Stimulated activated CD4-positive, alpha-beta T cell treated with anti-CD3 and anti-CD28 coated beads, TNF-alpha, amount 100 ng/mL, for 48 hours (primary cell): Measurements from ENCODE around the gene DCC.
"Not testable (repeated sequence)": the region's sequence is repeated elsewhere in the genome, so short reads cannot be mapped to it uniquely, and the experiment has no call there.

Experiments used
- DNase-seq, 3 donors: peaks; one replicate each; pipeline ENCODE4 v3.0.0-alpha.2; 2020; ENCODE audit warnings: low read depth in 3 of 3

Gene DCC

DNA sequence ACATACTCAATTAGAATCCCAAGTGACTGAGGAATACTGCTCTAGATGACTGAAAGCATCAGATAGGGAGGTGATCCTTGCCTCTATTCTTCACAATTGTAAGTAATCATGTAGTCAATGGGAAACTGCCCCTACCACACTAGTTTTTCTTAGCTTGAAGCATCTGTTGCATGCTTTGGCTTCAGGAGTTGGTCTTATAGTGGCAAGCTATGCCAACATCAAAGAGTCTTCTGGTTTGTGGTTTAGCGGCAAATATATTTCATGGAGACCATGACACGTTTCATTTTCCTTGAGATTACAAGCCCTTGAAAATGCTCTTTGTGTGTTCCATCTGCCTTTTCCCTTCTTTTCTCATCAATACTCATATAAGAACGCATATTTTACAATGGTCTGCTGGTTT is 12.9 kb downstream of the DCC start:
- no peak for DNase-seq

DNA sequence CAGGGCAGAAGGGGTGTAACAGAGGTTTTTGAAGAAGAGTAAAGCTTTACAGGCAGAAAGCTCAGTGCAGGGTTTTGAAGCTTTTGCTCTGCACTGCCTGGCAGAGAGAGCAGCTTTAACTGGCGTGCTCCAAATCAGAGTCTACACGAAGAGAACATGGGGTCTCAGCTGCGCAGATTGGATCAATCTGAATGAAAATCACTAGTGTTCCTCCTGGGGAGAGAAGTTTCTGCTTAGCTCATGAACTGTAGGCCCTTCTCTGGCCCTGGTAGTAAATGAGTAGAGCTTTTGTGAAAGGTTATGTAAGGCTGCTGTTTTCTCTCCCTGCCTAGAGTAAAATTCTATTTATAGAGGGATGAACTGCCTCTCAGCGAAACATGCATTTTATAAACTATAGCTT is 13.6 kb downstream of the DCC start:
- DNase-seq, result no peak

DNA sequence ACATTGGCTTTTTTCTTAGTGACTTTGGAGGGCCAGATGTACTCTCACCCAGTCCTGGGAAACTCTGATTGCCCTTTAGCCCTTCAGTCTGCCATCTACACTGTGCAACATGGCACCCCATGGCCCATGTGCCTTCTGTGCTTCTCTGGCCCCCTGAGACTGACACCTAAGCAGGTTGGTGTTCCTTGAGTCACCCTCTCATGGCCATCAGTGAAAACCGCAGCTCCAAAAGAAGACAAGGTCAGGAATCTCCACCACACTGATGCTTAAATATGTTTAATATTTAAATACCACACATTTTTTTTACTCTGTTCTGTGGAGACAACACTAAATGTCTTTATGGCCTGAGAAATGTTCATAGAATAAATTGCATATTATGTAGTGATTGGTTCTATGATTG is 23.9 kb downstream of the DCC start:
- DNase-seq, result no peak

DNA sequence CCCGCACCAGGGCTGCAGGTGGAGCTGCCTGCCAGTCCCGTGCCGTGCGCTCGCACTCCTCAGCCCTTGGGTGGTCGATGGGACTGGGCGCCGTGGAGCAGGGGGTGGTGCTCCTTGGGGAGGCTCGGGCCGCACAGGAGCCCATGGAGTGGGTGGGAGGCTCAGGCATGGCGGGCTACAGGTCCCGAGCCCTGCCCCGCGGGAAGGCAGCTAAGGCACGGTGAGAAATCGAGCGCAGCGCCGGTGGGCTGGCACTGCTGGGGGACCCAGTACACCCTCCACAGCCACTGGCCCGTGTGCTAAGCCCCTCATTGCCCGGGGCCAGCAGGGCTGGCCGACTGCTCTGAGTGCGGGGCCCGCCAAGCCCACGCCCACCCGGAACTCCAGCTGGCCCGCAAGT is 26.9 kb downstream of the DCC start:
- not testable (repeated sequence) for DNase-seq

DNA sequence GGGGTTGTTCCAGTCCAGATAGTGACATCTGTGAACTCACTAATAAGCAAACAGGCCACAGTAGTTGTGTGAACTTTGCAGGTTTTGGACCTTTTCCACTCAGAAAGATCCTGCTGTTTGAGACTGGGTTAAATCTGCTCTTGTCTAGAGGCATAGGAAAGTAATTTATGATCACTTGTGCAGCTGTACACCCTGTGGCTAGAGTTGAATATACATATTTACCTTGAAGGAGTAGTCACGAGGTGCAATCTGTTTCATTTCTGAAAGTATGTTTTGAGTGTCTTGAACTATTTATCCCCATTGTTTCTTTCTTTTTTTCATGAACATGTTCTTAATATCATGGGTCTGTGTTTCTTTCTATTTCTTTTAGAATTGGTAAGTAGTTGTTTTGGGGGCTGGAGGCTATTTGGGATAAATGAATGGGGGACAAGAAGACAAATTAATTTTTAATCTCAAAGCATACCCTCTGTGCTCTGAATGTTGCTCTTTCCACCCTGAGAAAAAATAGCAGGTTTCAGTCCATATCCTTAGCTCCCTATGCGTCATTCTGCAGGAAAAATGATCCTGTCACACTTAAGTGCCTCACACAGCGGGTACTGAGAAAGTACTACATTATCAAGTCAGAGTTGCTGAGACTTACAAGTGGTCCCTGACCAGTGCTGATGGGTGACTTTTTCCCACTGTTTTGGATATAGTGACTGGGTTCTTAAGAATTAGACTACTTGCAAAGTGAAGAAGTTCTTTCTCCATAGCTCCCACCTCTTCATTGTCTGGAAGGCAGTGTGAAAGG is 28.2 kb downstream of the DCC start:
- DNase-seq, result no peak

DNA sequence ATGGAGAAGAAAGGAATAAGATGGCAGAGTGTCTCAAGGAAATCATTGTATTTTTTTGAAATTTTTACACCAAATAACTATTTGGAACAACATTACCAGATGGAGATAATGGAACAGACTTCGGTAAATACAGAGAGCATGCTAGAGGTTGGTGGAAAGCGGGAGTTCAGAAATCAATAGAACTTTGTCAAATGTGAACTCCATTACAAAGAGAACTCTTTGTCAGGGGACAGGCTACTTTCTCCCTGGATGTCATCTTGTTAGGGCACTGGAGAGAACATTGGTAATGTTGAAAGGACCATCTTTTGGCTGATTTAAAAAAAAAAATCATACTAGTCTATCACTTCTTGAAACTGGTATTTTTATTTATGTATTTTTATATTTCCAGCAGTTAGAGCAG is 30.8 kb downstream of the DCC start:
- DNase-seq, result no peak

DNA sequence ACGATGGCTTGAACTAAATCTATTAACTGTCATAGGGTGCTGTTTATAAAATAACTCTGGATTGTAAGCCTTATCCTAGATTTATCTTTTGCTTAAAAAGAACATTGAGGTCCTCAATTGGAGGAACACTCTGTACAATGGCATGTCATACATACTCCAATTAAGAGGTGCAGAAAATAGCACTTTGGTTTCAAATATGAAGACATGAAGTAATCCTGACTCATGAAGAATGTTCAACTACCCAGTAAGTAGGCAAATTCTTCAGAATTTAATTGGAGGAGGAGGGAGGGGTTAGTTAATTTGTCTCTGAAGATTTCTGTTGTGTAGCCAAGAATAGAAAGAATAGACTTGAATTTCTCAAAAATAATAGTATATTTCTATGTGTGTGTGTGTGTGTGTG is 36.1 kb downstream of the DCC start:
- no peak for DNase-seq

DNA sequence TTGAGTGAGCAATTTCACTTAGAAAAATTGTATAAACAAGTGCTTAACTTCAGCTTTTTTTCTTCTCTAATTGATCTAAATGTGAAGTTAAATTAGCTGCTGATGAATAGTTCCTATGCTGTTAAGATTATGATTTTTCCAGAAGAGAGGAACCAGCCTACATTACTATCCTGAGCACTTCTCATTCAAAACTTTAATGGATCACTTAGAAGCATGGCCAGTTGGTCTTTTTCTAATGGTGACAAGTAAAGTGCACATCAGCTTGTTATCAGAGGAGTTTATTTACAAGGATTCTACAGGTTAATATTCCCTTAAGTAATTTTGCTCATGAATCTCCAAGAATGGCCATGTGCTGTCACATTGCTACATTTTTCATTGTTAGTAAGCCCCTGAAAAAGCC is 37.1 kb downstream of the DCC start:
- no peak for DNase-seq

DNA sequence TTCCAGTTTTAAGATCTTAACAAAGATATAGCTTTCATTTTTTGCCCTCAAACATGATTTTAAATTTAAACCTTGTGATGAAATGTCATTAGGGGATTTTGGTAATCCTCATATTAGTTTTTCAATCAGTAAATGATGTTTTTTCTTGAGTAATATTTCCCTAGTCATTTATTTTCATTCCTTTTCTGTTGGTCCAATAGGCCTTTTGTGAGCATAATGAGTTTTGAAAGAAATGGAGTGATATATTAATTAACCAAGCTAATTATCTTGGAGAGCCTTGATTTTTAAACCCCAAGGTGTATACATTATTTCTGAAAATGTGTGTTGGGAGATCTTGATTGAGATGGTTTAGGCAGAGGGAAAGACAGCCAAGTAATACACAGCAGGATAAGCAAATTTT is 46.3 kb downstream of the DCC start:
- no peak for DNase-seq

DNA sequence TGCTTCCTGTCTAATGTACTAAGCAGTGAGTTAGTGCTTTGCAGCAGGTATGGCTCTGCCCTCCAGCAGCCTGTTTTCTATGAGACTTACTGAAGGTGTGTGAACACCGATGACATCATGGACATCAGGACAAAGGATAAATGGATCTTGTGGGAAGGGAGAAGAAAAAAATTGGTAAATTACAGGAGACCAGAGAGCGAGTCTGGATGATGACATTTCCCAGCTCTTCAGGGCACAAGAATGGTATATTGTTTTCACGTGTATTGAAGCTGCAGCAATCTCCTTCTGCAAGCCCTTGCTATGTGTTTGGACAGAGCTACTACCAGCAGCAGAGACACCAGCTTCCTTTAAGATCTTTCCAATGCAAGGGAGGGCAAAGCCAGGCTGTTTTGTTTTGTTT is 47.2 kb downstream of the DCC start:
- no peak for DNase-seq

DNA sequence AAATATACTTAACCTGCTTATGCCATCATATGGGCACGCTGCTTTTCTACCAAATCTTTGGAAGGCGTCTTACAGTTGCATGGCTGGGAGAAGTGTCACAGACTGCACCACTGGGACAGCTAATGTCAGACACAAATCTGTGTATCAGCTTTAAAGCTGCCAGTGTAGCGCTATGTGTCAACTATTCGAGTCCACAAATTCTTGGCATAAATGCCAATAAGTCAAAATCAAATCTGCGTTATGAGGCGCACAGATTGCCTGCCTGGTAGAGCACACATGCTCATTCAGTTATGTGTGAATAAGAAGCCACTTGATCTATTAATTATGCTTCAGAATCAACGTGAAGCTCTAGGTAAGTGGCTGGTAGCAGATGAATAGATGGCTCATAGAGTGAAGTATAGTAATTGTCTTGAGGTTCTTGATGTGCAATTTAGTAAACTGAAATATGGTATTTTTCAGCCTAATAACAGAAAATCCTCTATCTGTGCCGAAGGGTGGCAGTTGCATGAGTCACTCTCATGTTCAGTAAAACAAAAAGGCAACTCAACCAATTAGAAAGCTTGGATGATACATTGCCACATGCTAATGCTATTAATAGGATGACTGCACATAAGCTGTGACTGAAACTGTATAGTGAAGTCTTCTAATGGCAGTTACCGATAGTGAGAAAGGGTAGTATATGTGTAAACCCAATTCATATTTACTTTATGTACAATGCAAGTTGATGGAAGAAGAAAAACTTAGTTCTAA is 52.0 kb downstream of the DCC start:
- DNase-seq, result no peak

DNA sequence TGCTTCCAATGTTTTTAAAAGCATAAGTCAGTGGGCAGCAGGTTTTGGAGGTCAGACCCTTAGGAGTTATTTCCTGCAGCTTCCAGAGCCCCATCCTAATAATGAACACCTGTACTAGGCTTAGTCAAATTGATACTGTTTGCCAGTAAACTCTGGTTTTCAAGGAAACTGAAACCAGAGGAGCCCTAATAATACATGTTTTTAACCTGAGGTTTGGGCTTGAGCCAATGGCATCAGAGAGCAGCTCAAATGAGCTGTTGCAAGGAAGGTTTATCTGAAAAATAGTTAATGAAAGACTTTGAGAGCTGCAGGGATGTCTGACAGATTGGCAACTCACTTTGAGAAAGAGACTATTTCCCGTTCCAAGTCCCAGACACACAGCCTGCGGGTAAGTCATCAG is 54.6 kb downstream of the DCC start:
- no peak for DNase-seq

DNA sequence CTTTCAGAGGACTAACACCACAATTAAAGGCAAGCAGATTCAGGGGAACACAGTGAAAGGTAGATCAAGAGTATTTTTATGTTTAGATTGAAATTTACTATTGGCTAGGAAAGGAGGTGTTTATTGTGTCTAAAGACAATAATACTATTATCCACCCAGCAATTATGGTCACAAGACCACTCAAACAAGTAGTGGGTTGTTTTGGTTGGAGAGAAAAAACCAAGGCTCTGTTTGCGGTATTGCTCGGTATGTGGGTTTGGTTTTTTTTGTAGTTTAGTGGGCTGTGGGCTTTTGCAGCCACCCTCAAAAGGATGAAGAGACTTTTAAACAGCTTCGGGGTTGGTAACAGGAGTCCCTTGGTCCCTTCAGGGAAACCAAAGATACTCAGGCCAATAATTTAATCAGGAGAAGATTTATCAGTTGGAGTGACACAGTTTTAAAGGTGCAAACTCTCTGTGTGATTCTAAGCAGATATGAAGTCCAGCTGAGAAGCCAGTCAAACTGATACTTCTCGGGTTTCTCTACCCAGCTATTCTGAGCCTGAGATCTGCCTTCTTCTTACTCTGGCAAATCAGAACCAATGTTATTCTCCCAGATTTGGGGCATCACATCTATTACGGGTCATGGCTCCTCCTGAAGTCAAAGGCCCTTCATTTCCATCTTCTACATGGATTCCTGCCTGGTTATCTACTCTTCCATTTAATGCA is 55.3 kb downstream of the DCC start:
- no peak for DNase-seq

DNA sequence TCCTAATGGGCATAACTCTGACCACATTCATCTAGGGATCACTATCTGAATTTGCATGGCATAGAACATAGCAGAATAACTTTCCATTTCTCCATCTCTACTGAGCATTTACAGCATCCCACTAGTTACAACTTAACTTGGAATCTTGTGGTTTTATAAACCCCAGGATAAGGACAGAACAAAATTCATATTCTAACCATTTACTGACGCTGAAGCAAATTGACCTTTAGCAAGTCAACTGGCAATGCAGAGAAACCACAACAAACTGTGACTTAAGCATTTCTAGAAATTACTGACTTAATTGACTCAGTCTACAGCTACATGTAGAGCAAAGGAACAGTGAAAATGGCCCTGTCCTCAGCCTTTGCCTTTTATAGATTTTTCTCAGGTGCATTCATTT is 61.2 kb downstream of the DCC start:
- no peak for DNase-seq

DNA sequence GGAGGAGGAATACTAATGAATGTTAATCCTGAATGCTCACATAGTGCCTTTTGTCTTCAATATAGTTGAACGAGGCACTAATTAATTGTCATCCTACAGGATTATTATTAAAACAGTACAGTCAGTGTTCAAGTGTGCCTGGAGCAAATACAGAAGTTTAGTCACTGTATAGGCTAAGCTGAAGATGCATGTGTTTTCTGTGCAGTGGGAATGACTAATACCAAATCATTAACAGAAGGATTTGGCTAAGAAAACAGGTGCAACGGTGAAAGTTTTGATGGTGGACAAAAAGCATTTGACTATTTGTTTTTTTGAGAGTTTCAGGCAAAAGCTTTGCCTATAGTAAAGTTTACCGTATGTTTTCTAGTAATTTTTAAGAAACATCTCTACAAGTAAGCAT is 62.8 kb downstream of the DCC start:
- DNase-seq, result no peak

DNA sequence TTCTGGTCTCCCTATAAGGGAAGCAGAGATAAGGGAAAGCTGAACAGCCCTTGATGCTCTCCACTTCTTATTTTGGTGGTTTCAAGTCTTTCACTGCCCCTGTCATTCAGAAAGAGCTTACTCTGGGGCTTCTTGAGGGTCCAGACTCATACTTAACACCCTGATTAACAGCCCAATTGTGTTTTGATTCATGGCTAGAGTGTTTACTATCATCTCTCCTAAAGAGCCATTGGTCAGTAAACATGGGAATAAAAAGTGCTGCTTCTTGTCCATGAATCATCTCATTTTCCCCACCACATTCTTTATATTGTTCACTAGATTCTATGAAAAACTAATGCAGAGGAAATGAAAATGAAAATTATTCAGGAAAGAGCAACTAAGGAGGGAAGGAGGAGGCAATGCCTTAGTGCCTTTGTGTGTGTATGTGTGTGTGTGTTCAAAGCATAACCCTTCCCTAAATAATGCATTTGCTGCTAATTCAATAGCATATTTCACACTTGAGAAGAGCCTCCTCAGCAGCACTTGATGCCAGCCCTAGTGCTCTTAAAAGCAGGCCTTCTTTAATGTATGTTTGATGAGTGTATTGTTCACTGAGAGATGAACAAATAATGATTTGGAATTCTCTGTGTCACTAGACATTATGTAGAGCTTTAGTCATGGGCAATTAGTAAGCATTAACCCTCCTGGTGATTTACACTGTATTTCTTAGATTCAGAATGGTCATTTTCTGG is 63.5 kb downstream of the DCC start:
- no peak for DNase-seq

DNA sequence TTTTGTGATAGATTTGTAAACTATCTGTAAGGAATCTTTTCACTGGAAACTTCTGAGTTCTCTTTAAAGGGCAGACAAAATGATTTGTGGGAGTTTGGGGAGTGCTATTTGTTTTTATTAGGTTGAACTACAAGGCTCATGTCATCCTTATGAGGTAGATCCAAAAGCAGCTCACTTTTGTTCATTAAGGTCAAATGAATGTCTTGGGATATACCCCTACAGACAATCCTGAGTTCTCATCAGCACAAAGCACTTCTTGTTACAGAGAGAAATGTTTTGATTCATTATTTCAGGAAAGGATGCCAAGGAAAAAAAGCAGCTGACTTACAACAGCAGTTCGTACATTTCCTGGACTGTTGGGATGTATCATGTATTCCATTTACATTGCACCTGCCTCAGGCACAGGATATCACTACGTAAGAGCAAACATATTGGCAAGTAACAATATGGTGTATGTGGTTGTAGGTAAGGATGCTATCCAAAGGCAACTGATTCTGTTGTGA is 68.9 kb downstream of the DCC start:
- no peak for DNase-seq

DNA sequence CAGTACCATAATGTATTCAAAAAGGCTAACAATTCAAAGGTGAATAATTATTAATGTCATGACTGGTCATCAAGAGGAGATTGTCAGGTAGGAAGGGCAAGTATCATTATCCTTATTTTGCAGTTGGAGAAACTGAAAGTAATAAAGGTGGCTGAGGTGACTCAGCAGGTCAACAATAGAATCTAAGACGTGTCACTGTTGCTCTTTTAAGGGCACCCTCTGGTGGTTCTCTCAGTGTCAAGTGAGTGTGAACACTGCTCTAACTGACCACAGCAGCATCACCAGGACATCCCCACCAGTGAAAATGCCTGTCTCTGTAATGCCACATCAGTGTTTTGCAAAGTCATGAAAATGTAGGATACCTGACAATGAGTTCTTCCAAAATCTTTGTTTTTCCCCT is 69.7 kb downstream of the DCC start:
- no peak for DNase-seq

DNA sequence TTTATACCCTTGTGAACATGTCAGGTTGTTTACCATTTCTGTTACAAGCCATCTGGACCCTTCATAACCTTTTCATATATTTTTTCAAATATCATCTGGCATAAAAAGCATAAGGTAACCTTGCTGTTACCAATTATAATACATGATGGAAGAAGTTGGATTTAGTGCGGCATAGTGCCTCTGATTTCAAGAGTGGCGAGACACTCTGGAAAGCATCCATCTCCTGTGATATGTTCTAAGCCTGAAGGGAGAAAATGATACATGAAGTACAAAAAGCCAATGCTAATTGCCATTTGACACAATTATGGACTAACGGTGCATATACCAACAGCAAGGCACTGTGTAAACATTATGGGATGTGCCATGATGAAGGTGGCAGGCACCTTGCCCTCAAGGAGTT is 75.1 kb downstream of the DCC start:
- DNase-seq, result no peak

DNA sequence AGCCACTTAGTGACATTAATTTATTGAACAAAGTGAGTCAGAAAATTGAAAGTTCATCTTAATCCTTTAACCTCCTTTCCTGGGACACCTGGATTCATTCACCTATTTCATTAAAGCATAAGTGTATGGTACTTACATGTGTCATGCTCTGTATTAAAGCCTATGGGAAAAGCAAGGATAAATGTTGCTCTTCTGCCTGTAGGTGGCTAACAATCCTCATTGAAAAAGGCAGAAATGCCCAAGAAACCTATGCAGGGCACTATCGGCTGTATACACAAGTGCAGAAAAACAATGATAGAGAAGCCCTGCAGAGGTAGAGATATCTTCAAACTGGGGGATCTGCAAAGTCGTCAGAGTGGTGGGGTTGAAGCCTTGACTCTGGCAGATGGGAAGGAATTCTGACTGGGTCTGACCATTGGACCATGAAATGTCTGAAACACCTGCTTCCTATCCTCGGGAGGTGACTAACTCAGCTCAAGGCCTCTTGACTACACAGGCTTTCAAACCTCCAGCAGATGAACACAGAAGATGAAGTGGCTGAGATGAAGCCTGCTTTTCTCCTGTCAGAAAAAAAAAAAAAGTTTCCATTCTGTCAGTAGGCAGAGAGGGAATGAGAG is 83.1 kb downstream of the DCC start:
- no peak for DNase-seq

DNA sequence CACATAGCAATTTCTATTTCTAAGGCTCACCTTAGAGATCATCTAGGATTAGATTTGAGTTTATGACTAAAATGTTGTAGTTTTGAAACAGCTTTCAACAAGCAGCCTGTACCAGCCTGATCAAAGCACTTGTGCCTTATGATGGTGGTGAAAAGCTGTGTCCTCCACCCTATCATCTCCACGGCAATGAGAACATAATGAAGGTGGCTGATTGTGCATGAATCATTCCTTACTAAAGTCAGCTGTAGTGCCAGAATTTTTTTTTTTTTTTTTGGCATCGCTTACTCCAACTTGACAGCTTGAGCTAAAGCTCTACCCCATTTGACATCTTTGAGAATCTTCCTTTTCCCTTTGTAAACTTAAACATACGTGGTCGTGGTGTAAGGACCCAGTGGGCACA is 86.0 kb downstream of the DCC start:
- DNase-seq, result no peak

DNA sequence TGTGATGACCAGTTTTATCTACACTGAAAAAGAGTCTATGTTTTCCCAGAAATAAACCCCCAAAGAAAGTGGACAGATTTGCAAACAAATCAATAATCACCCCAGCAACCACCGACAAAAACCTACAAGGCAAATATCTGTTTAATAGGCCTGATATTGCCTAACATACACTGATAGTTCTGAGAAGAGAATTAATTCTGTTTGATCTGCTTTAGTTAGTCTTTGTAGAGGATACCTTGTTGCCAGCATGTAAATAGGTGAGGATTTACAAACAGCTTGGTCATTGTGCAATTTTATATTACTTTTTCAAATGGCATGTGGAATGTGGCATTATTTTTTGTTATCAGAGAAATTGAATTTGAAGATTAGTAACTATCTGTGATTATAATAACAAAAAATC is 86.5 kb downstream of the DCC start:
- no peak for DNase-seq
